Endodermal cell (in vitro differentiated cells): Measurements from ENCODE around the gene PON3. TPM values are rescaled to one million over a fixed set of nuclear protein-coding genes. Genes with fewer than 3 reads are reported as not detected.

ENCODE experiments used
- DNase-seq: peaks from one replicate; pipeline ENCODE4 v3.0.0-alpha.2; 2017
- H3K27ac ChIP-seq: 2 replicates; pipeline ENCODE4 v1.5.1; 2013; ENCODE audit warnings: mild to moderate bottlenecking, low read depth, low read length, moderate library complexity
- H3K27me3 ChIP-seq: 2 replicates; pipeline ENCODE4 v1.6.1; 2013; ENCODE audit warnings: mild to moderate bottlenecking, low read length, moderate library complexity; ENCODE audit not compliant: insufficient read depth, control insufficient read depth, poor library complexity, severe bottlenecking
- H3K36me3 ChIP-seq: 2 replicates; pipeline ENCODE4 v1.7.0; 2013; ENCODE audit warnings: mild to moderate bottlenecking, low read length, moderate library complexity; ENCODE audit not compliant: control insufficient read depth, insufficient read depth
- H3K4me1 ChIP-seq: one replicate; pipeline ENCODE4 v1.7.0; 2013; ENCODE audit warnings: low read length; ENCODE audit not compliant: control insufficient read depth, insufficient read depth
- H3K4me3 ChIP-seq: 2 replicates; pipeline ENCODE4 v1.5.1; 2013; ENCODE audit warnings: mild to moderate bottlenecking, low read length, moderate library complexity
- H3K9ac ChIP-seq: 2 replicates; pipeline ENCODE4 v1.6.1; 2013; ENCODE audit warnings: mild to moderate bottlenecking, low read length, moderate library complexity; ENCODE audit not compliant: poor library complexity, severe bottlenecking; ENCODE audit errors: extremely low read depth
- H3K9me3 ChIP-seq: 2 replicates; pipeline ENCODE4 v1.6.1; 2013; ENCODE audit warnings: mild to moderate bottlenecking, low read length, moderate library complexity; ENCODE audit not compliant: control insufficient read depth
- H3K27ac Mint-ChIP-seq: 2 replicates; pipeline ENCODE4 v1.8.0; 2020; ENCODE audit warnings: mixed read lengths
- H3K27me3 Mint-ChIP-seq: 2 replicates; pipeline ENCODE4 v1.8.0; 2021; ENCODE audit warnings: mild to moderate bottlenecking, mixed read lengths; ENCODE audit not compliant: insufficient read depth
- H3K36me3 Mint-ChIP-seq: 2 replicates; pipeline ENCODE4 v1.8.0; 2020; ENCODE audit warnings: low read depth, mixed read lengths
- H3K4me1 Mint-ChIP-seq: 2 replicates; pipeline ENCODE4 v1.8.0; 2020; ENCODE audit warnings: mixed read lengths
- H3K4me3 Mint-ChIP-seq: 2 replicates; pipeline ENCODE4 v1.8.0; 2020; ENCODE audit warnings: mild to moderate bottlenecking, moderate library complexity, mixed read lengths
- H3K9me3 Mint-ChIP-seq: 2 replicates; pipeline ENCODE4 v1.8.0; 2020; ENCODE audit warnings: mild to moderate bottlenecking, mixed read lengths
- CTCF ChIP-seq: fragments of 200-600 bp; sonication (generic); conservative IDR thresholded peaks from 2 replicates; pipeline ENCODE4 v1.5.0; 2021; ENCODE audit warnings: antibody characterized with exemption, mild to moderate bottlenecking
- WGBS, 2 experiments: methylation state at CpG; one replicate each; pipeline versions ENCODE4 v1.1.5 to v1.1.7; 2013; ENCODE audit warnings: missing lambda C conversion rate in 2 of 2, mixed read lengths in 1 of 2; ENCODE audit not compliant: insufficient coverage in 1 of 2, insufficient read length in 1 of 2; 5-methylcytosine and 5-hydroxymethylcytosine counted together
- total RNA-seq, 2 donors: library from RNA; stranded (reverse); fragmentation: NEBNext Ultra II Directional in 1 of 2; extraction: Animal tissue kit (Norgen Biotek cat#: 25700) in 1 of 2; gene quantifications; 2 replicates in 1 of 2; 3 replicates in 1 of 2; pipeline ENCODE4 v1.2.1, GENCODE V29; 2021

PON3 gene
- total RNA-seq, 2 donors from 2014 or later = 0.55 TPM; not detected in 1

GRCh38 chr7:95412075-95412474, 15.9 kb upstream of the PON3 start:
- peaks cover 3% of the 10 kb centered on the region for H3K4me1 Mint-ChIP-seq
- no peak overlapping the region for H3K27ac Mint-ChIP-seq
- TF ChIP-seq CTCF = no peak
- Histone ChIP-seq H3K27me3 (no peaks in the 10 kb centered on the region), H3K4me1 (no peaks in the 10 kb centered on the region), H3K9me3 (no peaks in the 10 kb centered on the region), H3K9ac (no peak overlapping the region), H3K4me3 (no peak overlapping the region), H3K27ac (no peak overlapping the region), H3K36me3 (peaks cover 59% of the 10 kb centered on the region)
- H3K9me3 Mint-ChIP-seq = no peaks in the 10 kb centered on the region
- 95 to 98% methylated on average over 4 of the region's 4 CpGs for WGBS, 2 experiments
- no peak overlapping the region for H3K4me3 Mint-ChIP-seq
- H3K27me3 Mint-ChIP-seq = no peaks in the 10 kb centered on the region
- H3K36me3 Mint-ChIP-seq = peaks cover 49% of the 10 kb centered on the region
- DNase-seq = no peak

GRCh38 chr7:95411666-95412065, 15.5 kb upstream of the PON3 start:
- H3K36me3 Mint-ChIP-seq = peaks cover 48% of the 10 kb centered on the region
- no peak overlapping the region for H3K27ac Mint-ChIP-seq
- Histone ChIP-seq H3K9me3 (no peaks in the 10 kb centered on the region), H3K9ac (no peak overlapping the region), H3K4me3 (no peak overlapping the region), H3K27ac (no peak overlapping the region), H3K4me1 (no peaks in the 10 kb centered on the region), H3K27me3 (no peaks in the 10 kb centered on the region), H3K36me3 (peaks cover 59% of the 10 kb centered on the region)
- no peak overlapping the region for H3K4me3 Mint-ChIP-seq
- no peak for DNase-seq
- peaks cover 3% of the 10 kb centered on the region for H3K4me1 Mint-ChIP-seq
- H3K9me3 Mint-ChIP-seq = no peaks in the 10 kb centered on the region
- TF ChIP-seq CTCF = no peak
- WGBS, 2 experiments = 83 to 95% methylated on average over 3 to 4 of the region's 4 CpGs
- H3K27me3 Mint-ChIP-seq = no peaks in the 10 kb centered on the region

- Histone ChIP-seq H3K27me3 (no peaks in the 10 kb centered on the region), H3K36me3 (peaks cover 61% of the 10 kb centered on the region), H3K9me3 (no peaks in the 10 kb centered on the region), H3K4me1 (no peaks in the 10 kb centered on the region), H3K9ac (no peak overlapping the region), H3K27ac (no peak overlapping the region), H3K4me3 (no peak overlapping the region)
- H3K4me3 Mint-ChIP-seq = no peak overlapping the region
- DNase-seq = no peak
- H3K27me3 Mint-ChIP-seq = no peaks in the 10 kb centered on the region
- no peaks in the 10 kb centered on the region for H3K9me3 Mint-ChIP-seq
- peaks cover 53% of the 10 kb centered on the region for H3K36me3 Mint-ChIP-seq
- 90 to 96% methylated on average over 2 to 3 of the region's 3 CpGs for WGBS, 2 experiments
- peaks cover 3% of the 10 kb centered on the region for H3K4me1 Mint-ChIP-seq
- H3K27ac Mint-ChIP-seq = no peak overlapping the region
- TF ChIP-seq CTCF = no peak
These were observed 14.9 kb upstream of the PON3 start for GRCh38 chr7:95411036-95411435.
